ENCODE results near the gene KRTAP10-4.

DNA sequence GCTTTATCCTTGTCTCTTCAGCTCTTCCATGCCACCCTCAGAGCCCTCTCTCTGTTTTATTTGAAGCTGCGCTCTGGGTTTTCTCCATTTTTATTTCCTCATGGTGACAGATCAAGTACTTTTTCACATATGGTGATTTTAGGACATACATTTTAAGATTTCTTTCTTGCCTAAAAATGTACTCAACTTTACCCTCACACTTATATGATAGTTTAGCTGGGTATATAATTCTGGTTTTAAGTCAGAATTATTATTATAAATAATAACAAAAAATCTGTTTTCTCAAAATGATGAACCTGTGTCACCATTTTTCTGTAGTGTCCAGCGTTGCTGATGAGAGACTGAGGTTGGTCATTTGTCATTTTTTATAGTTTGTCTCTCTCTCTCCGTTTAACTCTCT, 7.6 kb downstream of the KRTAP10-4 start:
- TF ChIP-seq GATA3 (IDR thresholded peaks at IDR 0.05; ENCODE audit: low read depth, low read length) (no peak), GATA2 (IDR thresholded peaks at IDR 0.05; ENCODE audit: low read depth, low read length) (no peak)

Measured in SH-SY5Y (cell line).